ENCODE measurements around the gene LMX1A.

The LMX1A gene

DNA sequence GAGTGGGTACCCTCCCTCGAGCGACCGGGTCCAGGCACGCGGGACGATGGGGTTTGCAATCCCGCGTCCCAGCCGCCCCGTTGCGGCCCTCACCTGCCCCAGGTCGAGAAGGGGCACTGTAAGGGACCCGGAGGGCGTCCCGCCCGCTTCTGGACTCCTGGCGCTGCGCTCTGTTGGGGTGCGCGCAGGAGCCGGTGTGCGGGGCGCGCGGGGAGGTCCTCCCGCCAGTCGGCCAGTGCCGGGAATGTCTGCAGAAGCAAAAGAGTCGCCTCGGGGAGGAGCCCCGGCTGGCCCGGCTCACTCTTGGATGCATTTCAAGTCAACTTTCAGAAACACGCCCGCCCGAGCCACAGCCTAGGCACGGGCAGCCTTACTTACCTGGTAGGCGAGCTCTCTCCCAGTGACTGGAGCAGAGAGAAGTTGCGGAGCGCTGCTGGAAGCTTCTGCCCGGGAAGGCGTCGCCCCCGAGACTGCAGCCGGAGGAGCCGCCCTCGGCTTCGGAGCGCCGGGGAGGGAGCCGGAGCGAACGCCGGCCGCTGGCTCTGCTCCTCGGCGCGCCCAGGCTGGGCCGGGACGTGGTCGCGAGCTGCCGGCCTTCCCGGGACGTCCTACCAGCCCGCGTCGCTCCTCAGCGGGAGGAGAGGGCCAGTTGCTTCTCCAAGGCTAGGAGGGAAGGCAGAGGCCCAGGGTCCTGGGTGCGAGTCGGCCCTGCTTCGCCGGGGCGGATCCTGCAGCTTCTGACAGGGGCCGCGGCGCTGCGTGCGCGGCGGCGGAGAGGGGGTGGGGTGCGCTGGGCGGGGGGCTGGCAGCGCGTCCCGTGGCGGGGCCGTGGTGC lies at the start of gene LMX1A:
TSS of gene LMX1A (minus strand) at position 739 of the 835 bp plus-strand sequence. CDS start 1,156 bp downstream, outside the sequence.
- DNase-seq (ENCODE audit: low read depth in 2 of 2): no peak

DNA sequence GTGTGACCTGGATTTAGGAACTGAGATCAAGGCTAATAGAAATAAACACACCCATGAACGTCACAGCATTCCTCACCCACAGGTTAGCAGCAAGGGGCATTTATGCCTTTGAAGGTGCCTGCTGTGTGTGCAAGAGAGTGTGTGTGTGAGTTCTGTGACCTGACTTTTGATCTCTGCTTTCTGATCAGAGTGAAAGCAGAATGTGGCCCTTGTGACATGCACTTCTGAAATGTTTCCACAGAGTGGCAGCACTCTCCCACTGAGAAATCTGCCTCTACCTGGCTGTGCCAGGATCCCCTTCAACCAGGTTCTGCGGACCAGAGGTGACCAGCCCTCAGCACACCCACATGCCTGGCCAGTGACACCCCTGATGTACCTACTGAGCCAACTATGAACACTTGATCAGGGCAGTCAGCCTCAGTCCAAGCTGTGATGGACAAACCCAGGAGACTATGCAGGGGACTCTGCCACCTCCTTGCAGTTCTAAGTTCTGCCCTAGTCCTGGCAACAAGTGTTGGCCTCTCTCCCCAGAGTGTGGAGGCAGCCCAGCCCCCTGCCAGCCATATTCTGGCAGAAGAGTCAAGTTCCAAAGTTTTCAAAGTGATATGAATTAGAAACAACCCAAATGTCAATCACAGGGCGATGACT lies 47.4 kb upstream of the LMX1A start:
- peak in 1 of 2 donors; percentile 8 for DNase-seq (ENCODE audit: low read depth in 2 of 2)

DNA sequence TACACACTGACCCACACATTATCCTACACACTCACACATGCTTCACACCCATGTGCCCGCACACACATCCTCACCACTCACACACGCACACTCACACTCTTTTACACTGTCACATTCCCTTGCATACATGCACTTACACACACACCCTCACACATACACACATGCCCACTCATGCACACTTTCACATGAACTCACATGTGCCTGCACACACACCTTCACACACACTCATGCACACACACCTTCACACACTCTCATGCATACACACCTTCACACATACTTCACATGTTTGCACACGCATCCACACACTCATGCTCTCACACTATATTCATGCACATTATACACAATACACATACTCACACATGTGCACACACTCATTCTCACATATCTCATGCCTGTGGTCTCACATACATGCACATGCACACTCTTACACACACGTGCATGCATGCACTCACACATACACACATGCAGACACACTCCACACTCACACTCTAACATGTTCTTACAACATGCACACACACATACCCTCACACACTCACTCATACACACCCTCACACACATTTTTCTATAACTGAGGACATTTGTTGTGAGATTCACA lies 46.1 kb upstream of the LMX1A start:
- DNase-seq (ENCODE audit: low read depth in 2 of 2): no peak

GRCh38 chr1:165397944-165398343 lies 41.4 kb upstream of the LMX1A start:
- DNase-seq (ENCODE audit: low read depth in 2 of 2): no peak

- no peak for DNase-seq (ENCODE audit: low read depth in 2 of 2)
These were observed 39.4 kb upstream of the LMX1A start for GRCh38 chr1:165395901-165396300.

DNA sequence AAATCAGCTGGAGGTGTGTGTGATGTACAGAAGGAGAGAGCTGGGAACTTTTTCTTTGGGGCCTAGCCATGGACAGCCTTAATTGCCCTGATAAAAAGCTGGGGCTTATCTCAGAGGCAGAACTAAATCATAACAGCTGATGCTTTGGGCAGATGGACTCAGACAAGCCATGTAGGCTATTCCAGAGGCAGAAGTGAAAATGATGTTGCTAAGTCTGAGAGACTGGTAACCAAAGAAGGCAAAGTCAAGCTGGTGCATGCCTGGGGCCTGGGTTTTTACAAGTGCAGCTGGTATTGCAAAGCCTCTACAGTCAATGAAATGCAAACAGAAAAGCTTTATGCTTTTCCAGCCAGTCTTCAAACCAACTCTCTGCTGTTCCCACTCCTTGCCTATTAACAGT lies 39.0 kb upstream of the LMX1A start:
- DNase-seq (ENCODE audit: low read depth in 2 of 2): no peak

GRCh38 chr1:165392634-165393571 lies 36.4 kb upstream of the LMX1A start:
- peak; percentile 75 to 79 for DNase-seq (ENCODE audit: low read depth in 2 of 2)

- no peak for DNase-seq (ENCODE audit: low read depth in 2 of 2)
These were observed 33.1 kb upstream of the LMX1A start for GRCh38 chr1:165389609-165390008.

- DNase-seq (ENCODE audit: low read depth in 2 of 2): no peak
These were observed 31.4 kb upstream of the LMX1A start for GRCh38 chr1:165387961-165388360.

DNA sequence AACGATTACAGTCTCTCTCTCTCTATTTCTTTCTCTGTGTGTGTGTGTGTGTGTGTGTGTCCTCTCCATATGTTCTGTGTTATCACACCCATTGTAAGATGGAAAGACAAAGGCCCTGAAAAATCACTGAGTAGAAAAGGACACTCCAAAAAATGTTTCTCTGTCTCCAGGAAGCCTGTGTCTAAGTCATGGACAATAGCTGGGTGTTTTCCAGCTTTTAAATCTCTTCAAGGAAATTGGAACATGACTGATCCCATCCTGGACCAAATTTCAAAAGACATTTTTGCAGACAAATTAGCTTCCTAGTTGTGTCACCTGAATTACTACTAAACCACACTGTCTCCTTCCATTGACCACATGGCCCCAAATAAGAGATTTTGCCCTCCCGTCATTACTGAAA lies 31.0 kb upstream of the LMX1A start:
- DNase-seq (ENCODE audit: low read depth in 2 of 2): no peak

- no peak for DNase-seq (ENCODE audit: low read depth in 2 of 2)
These were observed 27.3 kb upstream of the LMX1A start for GRCh38 chr1:165383599-165384405.

- no peak for DNase-seq (ENCODE audit: low read depth in 2 of 2)
These were observed 26.6 kb upstream of the LMX1A start for GRCh38 chr1:165383067-165383466.

DNA sequence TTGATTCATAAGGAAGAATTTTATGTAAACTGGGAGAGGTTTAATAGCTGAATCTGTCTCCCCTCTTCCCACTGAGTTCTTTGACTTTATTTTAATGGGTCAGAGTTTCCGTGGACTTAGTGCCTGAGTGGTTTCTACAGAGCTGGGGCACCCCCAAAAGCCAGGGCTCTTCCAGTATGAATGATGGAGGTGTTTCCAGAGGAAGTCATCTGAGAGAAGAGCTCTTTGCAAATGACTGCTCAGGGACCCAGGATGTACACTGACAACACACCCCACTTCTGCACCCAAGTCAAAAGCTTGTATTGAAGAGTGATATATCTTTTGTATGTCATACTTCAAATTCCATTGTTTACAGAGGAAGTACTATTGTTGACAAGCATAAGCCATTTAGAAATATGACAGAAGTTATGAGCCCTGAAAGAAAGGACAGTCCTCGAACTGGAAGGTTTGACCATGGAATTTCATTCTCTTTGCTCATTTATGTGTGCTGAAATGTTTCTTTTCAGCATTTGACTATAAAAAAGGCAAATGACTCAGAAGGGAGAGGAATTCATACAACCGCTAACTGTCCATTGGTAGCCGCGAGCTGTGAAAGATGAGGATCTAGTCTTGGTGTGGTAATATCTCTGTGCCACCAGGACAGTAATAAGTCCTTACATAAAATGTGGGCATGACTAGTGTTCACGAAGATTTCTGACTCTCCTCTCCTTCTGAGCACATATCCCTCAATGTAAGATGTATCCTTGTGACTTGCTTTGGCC lies 25.4 kb upstream of the LMX1A start:
- DNase-seq (ENCODE audit: low read depth in 2 of 2): no peak

- DNase-seq (ENCODE audit: low read depth in 2 of 2): no peak
These were observed 20.3 kb upstream of the LMX1A start for GRCh38 chr1:165376811-165377311.

DNA sequence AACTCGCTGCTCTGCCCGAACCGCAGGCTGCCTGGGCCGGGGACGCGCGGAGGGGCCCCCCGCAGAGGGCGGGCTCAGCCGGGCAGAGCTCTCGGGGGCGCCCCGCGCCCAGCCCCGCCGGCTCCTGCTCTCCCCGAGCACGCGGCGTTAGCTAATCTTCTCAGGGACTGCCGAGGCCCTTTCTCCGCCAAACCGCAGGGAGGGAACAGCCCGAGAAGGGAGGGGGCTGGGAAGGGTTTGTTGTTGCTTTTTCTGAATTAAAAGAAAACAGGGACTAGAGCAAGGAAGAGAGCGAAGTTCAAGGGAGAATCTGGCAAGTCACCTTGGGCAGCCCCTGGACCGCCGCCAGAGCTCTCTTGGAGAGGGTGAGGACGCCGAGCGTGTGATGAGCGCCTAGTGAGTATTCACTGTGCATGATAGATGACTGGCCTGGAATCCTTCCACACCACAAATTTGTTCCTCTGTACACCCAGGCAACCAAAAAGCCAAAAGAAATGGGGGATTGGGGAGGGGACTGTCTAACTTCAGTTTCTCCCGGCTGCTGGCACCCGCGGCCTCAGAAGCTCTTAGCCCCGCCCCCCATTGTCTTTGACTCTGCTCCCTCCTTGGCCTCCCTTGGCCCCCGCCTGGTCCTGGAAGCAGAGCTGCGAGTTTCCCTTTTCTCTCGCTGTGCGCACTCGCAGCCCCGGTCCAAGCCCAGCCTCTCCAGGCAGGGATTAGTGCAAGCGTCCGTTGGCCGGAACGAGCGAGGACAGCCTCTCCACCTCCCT lies 19.7 kb upstream of the LMX1A start:
- DNase-seq (ENCODE audit: low read depth in 2 of 2): no peak

- no peak for DNase-seq (ENCODE audit: low read depth in 2 of 2)
These were observed 19.1 kb upstream of the LMX1A start for GRCh38 chr1:165375623-165376022.

- DNase-seq (ENCODE audit: low read depth in 2 of 2): no peak
These were observed 15.2 kb upstream of the LMX1A start for GRCh38 chr1:165371588-165372225.

GRCh38 chr1:165369255-165369848 lies 12.8 kb upstream of the LMX1A start:
- DNase-seq (ENCODE audit: low read depth in 2 of 2): peak; percentile 24 to 43

Measured in activated CD4-positive, alpha-beta T cell treated with anti-CD3 and anti-CD28 coated beads for 24 hours (primary cell).